Gastrocnemius medialis (tissue), 4 donors: ENCODE data around the gene SLC16A9.

Source experiments
- POLR2A ChIP-seq, 2 donors: fragments of 450-650 bp; IDR thresholded peaks; one replicate each; pipeline ENCODE4 v1.6.1; 2017; ENCODE audit warnings: antibody characterized with exemption in 2 of 2, mild to moderate bottlenecking in 2 of 2, moderate library complexity in 2 of 2
- TF ChIP-seq, protein P1 (sequence below), 5 experiments: fragments of 450-650 bp in 3 of 5; fragments of 200-600 bp in 2 of 5; sonication (generic) in 2 of 5; IDR thresholded peaks in 4 of 5; conservative IDR thresholded peaks in 1 of 5; 1 replicate in 4 of 5; 2 replicates in 1 of 5; pipeline ENCODE4 v1.5.1; 2016 to 2019; ENCODE audit warnings: antibody characterized with exemption in 5 of 5, mild to moderate bottlenecking in 3 of 5, moderate library complexity in 3 of 5

DNA sequence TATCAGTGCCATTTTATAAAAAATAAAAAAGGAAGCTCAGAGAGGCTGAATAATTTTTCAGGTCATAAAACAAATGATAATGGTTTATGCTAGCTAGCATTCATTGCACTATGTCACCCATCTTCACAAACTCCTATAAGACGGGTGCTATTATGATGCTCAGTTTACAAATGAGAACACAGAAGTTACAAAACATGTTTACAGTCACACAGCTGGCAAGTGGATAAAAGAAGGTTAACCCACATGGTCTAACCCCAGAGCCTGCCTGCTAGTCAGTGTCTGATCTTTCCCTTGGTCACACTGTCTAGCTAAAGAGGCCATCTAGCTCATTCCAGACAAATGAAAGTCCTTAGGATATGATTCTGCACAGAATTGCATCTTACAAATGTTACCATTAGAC is 39.4 kb downstream of the SLC16A9 start:
- TF ChIP-seq, protein P1, sequence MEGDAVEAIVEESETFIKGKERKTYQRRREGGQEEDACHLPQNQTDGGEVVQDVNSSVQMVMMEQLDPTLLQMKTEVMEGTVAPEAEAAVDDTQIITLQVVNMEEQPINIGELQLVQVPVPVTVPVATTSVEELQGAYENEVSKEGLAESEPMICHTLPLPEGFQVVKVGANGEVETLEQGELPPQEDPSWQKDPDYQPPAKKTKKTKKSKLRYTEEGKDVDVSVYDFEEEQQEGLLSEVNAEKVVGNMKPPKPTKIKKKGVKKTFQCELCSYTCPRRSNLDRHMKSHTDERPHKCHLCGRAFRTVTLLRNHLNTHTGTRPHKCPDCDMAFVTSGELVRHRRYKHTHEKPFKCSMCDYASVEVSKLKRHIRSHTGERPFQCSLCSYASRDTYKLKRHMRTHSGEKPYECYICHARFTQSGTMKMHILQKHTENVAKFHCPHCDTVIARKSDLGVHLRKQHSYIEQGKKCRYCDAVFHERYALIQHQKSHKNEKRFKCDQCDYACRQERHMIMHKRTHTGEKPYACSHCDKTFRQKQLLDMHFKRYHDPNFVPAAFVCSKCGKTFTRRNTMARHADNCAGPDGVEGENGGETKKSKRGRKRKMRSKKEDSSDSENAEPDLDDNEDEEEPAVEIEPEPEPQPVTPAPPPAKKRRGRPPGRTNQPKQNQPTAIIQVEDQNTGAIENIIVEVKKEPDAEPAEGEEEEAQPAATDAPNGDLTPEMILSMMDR (IDR thresholded peaks at IDR 0.05 in 4 of 5, conservative IDR thresholded peaks at IDR 0.05 in 1 of 5): no peak
- TF ChIP-seq POLR2A (IDR thresholded peaks at IDR 0.05): no peak
